Neural crest cell (in vitro differentiated cells): ENCODE results near the gene ADPRH. TPM values are rescaled to one million over a fixed set of nuclear protein-coding genes. Genes with fewer than 3 reads are reported as not detected.

Source experiments
- DNase-seq: peaks from one replicate; pipeline ENCODE4 v3.0.0; 2021; ENCODE audit warnings: low read depth, mixed read lengths, low spot score
- H3K27ac Mint-ChIP-seq: one replicate; pipeline ENCODE4 v1.8.0; 2021; ENCODE audit warnings: mild to moderate bottlenecking, mixed read lengths; ENCODE audit not compliant: unreplicated experiment
- H3K27me3 Mint-ChIP-seq: 2 replicates; pipeline ENCODE4 v1.8.0; 2021; ENCODE audit warnings: low read depth, mild to moderate bottlenecking, mixed read lengths
- H3K36me3 Mint-ChIP-seq: 2 replicates; pipeline ENCODE4 v1.8.0; 2021; ENCODE audit warnings: low read depth, mild to moderate bottlenecking, mixed read lengths
- H3K4me1 Mint-ChIP-seq: 2 replicates; pipeline ENCODE4 v1.8.0; 2021; ENCODE audit warnings: mixed read lengths
- H3K4me3 Mint-ChIP-seq: one replicate; pipeline ENCODE4 v1.8.0; 2021; ENCODE audit warnings: mild to moderate bottlenecking, mixed read lengths
- H3K9me3 Mint-ChIP-seq: 2 replicates; pipeline ENCODE4 v1.8.0; 2021; ENCODE audit warnings: mixed read lengths
- total RNA-seq: library from RNA; stranded (reverse); gene quantifications from 2 replicates; pipeline ENCODE4 v1.2.1, GENCODE V29; 2021
- TF ChIP-seq, protein P1 (sequence below): fragments of 200-600 bp; sonication (generic); conservative IDR thresholded peaks from 2 replicates; pipeline ENCODE4 v1.5.0; 2021; ENCODE audit warnings: antibody characterized with exemption, mild to moderate bottlenecking

ADPRH gene
- total RNA-seq, 1 donor from 2014 or later: 3.5 TPM

- no peaks in the 10 kb centered on the region for H3K36me3 Mint-ChIP-seq
- H3K27me3 Mint-ChIP-seq: no peaks in the 10 kb centered on the region
- H3K9me3 Mint-ChIP-seq: no peaks in the 10 kb centered on the region
- H3K4me3 Mint-ChIP-seq: no peak overlapping the region
- TF ChIP-seq, protein P1, sequence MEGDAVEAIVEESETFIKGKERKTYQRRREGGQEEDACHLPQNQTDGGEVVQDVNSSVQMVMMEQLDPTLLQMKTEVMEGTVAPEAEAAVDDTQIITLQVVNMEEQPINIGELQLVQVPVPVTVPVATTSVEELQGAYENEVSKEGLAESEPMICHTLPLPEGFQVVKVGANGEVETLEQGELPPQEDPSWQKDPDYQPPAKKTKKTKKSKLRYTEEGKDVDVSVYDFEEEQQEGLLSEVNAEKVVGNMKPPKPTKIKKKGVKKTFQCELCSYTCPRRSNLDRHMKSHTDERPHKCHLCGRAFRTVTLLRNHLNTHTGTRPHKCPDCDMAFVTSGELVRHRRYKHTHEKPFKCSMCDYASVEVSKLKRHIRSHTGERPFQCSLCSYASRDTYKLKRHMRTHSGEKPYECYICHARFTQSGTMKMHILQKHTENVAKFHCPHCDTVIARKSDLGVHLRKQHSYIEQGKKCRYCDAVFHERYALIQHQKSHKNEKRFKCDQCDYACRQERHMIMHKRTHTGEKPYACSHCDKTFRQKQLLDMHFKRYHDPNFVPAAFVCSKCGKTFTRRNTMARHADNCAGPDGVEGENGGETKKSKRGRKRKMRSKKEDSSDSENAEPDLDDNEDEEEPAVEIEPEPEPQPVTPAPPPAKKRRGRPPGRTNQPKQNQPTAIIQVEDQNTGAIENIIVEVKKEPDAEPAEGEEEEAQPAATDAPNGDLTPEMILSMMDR: no peak
- no peaks in the 10 kb centered on the region for H3K4me1 Mint-ChIP-seq
- no peak for DNase-seq
- H3K27ac Mint-ChIP-seq: no peak overlapping the region
These were observed 19.3 kb downstream of the ADPRH start for GRCh38 chr3:119598410-119599098.

GRCh38 chr3:119599558-119600174 lies 20.4 kb downstream of the ADPRH start:
- Mint-ChIP-seq H3K27ac (no peak overlapping the region), H3K36me3 (no peaks in the 10 kb centered on the region), H3K4me3 (no peak overlapping the region), H3K4me1 (no peaks in the 10 kb centered on the region), H3K27me3 (no peaks in the 10 kb centered on the region), H3K9me3 (peaks cover 3% of the 10 kb centered on the region)
- no peak for DNase-seq
- TF ChIP-seq, protein P1: no peak

DNA sequence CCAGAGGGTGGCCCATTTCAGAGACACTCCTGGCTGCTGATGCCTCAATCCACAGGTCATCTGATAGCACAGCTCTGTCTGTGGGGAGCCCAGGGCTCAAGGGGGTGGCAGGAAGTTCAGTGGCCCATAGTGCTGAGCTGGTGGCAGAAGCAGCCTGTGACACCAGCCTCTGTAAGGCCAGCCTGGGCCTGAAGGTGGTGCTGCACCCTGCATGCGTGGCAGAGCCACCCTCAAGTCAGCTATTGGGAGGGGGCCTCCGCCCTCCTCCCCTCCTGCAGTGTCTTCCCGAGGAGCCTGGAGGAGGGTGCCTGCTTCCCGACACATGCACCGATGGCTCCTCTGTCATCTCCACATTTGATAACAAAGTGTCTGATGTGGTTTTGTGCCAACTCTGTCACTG lies 21.4 kb downstream of the ADPRH start:
- no peak for DNase-seq
- Mint-ChIP-seq H3K9me3 (peaks cover 3% of the 10 kb centered on the region), H3K27ac (no peak overlapping the region), H3K36me3 (no peaks in the 10 kb centered on the region), H3K4me1 (no peaks in the 10 kb centered on the region), H3K27me3 (no peaks in the 10 kb centered on the region), H3K4me3 (no peak overlapping the region)
- TF ChIP-seq, protein P1: peak; percentile 27

DNA sequence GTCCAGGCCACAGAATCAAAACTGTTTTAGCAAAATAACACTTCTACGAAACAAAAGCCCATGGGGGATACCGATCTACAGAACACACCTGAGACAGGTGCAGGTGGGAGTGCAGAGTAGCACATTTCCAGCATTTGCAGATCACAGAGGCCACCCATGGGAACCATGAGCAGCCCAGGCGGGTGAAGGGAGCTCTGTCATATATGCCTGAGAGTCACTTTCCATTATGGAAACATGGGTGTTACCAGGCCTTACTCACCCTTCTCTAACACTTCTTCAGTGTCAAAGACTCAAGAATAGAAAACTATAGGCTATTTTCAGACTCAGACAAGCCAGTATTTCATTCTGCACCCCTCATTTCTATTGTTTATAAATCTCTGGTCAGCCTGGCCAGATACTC lies 21.9 kb downstream of the ADPRH start:
- TF ChIP-seq, protein P1: no peak
- Mint-ChIP-seq H3K9me3 (peaks cover 3% of the 10 kb centered on the region), H3K27me3 (no peaks in the 10 kb centered on the region), H3K4me1 (no peaks in the 10 kb centered on the region), H3K27ac (no peak overlapping the region), H3K36me3 (no peaks in the 10 kb centered on the region), H3K4me3 (no peak overlapping the region)
- no peak for DNase-seq

GRCh38 chr3:119602676-119603075 lies 23.4 kb downstream of the ADPRH start:
- no peak overlapping the region for H3K27ac Mint-ChIP-seq
- no peak for DNase-seq
- H3K36me3 Mint-ChIP-seq: no peaks in the 10 kb centered on the region
- H3K4me1 Mint-ChIP-seq: no peaks in the 10 kb centered on the region
- H3K4me3 Mint-ChIP-seq: no peak overlapping the region
- no peaks in the 10 kb centered on the region for H3K27me3 Mint-ChIP-seq
- peaks cover 3% of the 10 kb centered on the region for H3K9me3 Mint-ChIP-seq
- TF ChIP-seq, protein P1: no peak
